ENCODE data around the gene ZNF585A. TPM values are rescaled to one million over a fixed set of nuclear protein-coding genes. Genes with fewer than 3 reads are reported as not detected.
"Not testable (repeated sequence)": the region's sequence is repeated elsewhere in the genome, so short reads cannot be mapped to it uniquely, and the experiment has no call there.

Gene ZNF585A
- polyA plus RNA-seq, 1 experiment = 16.2 TPM

DNA sequence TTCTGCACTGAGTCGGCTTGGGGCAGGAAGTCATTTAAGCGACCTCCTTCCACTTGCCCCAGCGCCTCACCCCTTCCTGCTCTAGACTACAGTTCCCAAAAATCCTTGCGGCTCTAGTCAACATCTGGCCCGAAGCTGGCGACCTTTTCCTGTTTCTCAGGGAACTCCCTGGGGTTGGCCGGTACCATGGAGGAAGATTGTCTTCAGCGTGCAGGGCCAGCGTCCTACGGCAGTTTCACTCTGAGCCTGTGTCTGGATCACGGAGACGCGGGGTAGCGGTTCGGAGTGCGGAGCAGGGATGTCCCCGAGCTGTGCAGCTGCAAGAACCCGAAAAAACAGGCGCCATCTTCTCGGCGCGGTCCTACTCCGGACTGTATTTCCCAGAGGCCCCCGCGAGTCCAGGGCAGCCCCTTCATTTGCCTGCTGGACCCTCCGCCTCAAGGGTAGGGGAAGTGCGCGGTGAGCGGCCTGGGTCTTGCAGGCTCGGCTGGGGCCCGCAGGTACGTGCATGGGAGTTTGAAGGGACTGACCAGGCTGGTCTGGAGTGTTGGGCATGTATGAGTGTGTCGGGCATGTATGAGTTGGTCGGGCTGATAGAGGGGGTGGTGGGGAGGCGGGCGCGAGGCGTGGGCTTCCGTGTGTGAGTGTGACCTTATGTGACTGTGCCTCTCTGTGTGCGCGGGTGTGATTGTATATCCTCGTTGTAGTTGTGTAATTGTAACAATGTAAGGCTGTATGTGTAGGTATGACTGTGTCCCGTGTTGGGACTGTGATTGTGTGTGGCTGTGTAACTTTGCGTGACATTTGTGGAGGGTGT is 45.5 kb upstream of the ZNF585A start, which contains the start of gene ZNF383:
ZNF383 (plus strand) TSS at position 440 of the 817 bp plus-strand sequence. CDS start 12,240 bp downstream, outside the sequence.
- Histone ChIP-seq H3K4me3 (ENCODE audit: low read depth, low read length) (peak within 1 kb of the TSS; percentile 99), H3K27ac (ENCODE audit: low read depth, low read length) (peak within 1 kb of the TSS; percentile 84), H3K27me3 (ENCODE audit: control insufficient read depth, insufficient read depth, low read length) (no peaks in the 10 kb centered on the region), H3K9me3 (ENCODE audit: control insufficient read depth, insufficient read depth, low read length) (peaks cover 28% of the 10 kb centered on the region)
- peak; percentile 61 for DNase-seq (ENCODE audit: low read depth, low spot score)
- ChIA-PET POLR2A (interaction anchor here (1.0 to 2.0 kb wide), 4 partner anchors 140 to 249 kb away, joined by 3 to 8 read pairs (median 5); partner anchors contain the start of genes ZNF420, ZNF527 and ZNF569), CTCF (no interaction called here)
- no peak for TF ChIP-seq CTCF (IDR thresholded peaks at IDR 0.05; ENCODE audit: low read depth, low read length)

- TF ChIP-seq CTCF (IDR thresholded peaks at IDR 0.05; ENCODE audit: low read depth, low read length) = no peak
- H3K27me3 ChIP-seq (ENCODE audit: control insufficient read depth, insufficient read depth, low read length) = no peaks in the 10 kb centered on the region
- peak overlapping the region; percentile 99 for H3K4me3 ChIP-seq (ENCODE audit: low read depth, low read length)
- no peak overlapping the region for H3K27ac ChIP-seq (ENCODE audit: low read depth, low read length)
- DNase-seq (ENCODE audit: low read depth, low spot score) = no peak
- POLR2A ChIA-PET = interaction anchor here (1.0 to 2.0 kb wide), 4 partner anchors 139 to 250 kb away, joined by 3 to 8 read pairs (median 5); partner anchors contain the start of genes ZNF420, ZNF527 and ZNF569
- CTCF ChIA-PET = no interaction called here
- peaks cover 28% of the 10 kb centered on the region for H3K9me3 ChIP-seq (ENCODE audit: control insufficient read depth, insufficient read depth, low read length)
Observed at GRCh38 chr19:37217480-37217774, 44.9 kb upstream of the ZNF585A start.

GRCh38 chr19:37197768-37198167 is 25.3 kb upstream of the ZNF585A start:
- ChIA-PET CTCF (no interaction called here), POLR2A (no interaction called here)
- H3K27ac ChIP-seq (ENCODE audit: low read depth, low read length) = no peak overlapping the region

GRCh38 chr19:37197115-37197514 is 24.6 kb upstream of the ZNF585A start:
- H3K27ac ChIP-seq (ENCODE audit: low read depth, low read length); H3K4me3 ChIP-seq (ENCODE audit: low read depth, low read length); DNase-seq (ENCODE audit: low read depth, low spot score); POLR2A ChIA-PET; H3K27me3 ChIP-seq (ENCODE audit: control insufficient read depth, insufficient read depth, low read length): not testable (repeated sequence)
- H3K9me3 ChIP-seq (ENCODE audit: control insufficient read depth, insufficient read depth, low read length) = peaks cover 18% of the 10 kb centered on the region
- CTCF ChIA-PET = interaction anchor here (0.7 kb wide), 1 partner anchor 19 kb away, joined by 3 read pairs; no protein-coding TSS in a partner anchor

More at GRCh38 chr19:37197768-37198167, 25.3 kb upstream of the ZNF585A start:
- TF ChIP-seq CTCF (IDR thresholded peaks at IDR 0.05; ENCODE audit: low read depth, low read length) = no peak
- DNase-seq (ENCODE audit: low read depth, low spot score) = no peak
- Histone ChIP-seq H3K4me3 (ENCODE audit: low read depth, low read length) (no peak overlapping the region), H3K27me3 (ENCODE audit: control insufficient read depth, insufficient read depth, low read length) (no peaks in the 10 kb centered on the region), H3K9me3 (ENCODE audit: control insufficient read depth, insufficient read depth, low read length) (peaks cover 12% of the 10 kb centered on the region)

DNA sequence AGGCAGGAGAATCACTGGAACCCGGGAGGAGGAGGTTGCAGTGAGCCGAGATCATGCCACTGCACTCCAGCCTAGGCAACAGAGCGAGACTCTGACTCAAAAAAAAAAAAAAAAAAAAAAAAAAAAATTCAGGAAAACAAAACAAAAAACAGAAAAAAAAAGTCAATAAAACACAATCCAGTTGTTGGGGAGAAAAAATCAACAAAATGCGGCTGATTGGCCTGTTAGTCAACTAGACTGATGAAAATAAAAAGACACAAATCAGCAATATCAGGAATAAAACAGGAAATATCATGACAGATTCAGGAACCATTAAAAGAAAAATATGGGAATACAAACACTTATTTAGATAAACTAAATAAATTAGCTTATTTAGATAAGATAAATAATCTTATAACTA is 22.8 kb upstream of the ZNF585A start:
- H3K27ac ChIP-seq (ENCODE audit: low read depth, low read length); H3K4me3 ChIP-seq (ENCODE audit: low read depth, low read length); H3K27me3 ChIP-seq (ENCODE audit: control insufficient read depth, insufficient read depth, low read length); DNase-seq (ENCODE audit: low read depth, low spot score); POLR2A ChIA-PET: not testable (repeated sequence)
- H3K9me3 ChIP-seq (ENCODE audit: control insufficient read depth, insufficient read depth, low read length) = peaks cover 32% of the 10 kb centered on the region
- CTCF ChIA-PET = interaction anchor here (0.5 kb wide), 1 partner anchor 234 kb away, joined by 3 read pairs; no protein-coding TSS in a partner anchor

DNA sequence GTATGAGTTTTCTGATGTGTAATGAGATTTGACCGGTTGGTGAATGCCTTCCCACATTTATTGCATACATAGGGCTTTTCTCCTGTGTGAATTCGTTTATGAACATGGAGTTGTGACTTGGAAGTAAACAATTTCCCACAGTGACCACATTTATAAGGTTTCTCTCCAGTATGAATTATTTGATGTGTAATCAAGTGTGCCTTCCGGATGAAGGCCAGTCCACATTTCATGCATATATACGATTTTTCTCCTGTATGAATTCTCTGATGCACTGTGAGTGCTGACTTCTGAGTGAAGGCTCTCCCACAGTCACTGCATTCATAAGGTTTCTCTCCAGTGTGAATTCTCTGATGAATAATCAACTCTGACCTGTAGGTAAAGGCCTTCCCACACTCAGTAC is 13.6 kb upstream of the ZNF585A start:
- DNase-seq (ENCODE audit: low read depth, low spot score); H3K4me3 ChIP-seq (ENCODE audit: low read depth, low read length); CTCF ChIA-PET; H3K27me3 ChIP-seq (ENCODE audit: control insufficient read depth, insufficient read depth, low read length); POLR2A ChIA-PET; H3K27ac ChIP-seq (ENCODE audit: low read depth, low read length): not testable (repeated sequence)
- H3K9me3 ChIP-seq (ENCODE audit: control insufficient read depth, insufficient read depth, low read length) = peaks cover 39% of the 10 kb centered on the region

All from AG04450 (cell line).